SH-SY5Y (cell line): ENCODE data around the gene GLDC.

Experiments used
- GATA2 ChIP-seq: IDR thresholded peaks from 2 replicates; pipeline ENCODE4 v1.6.1; 2011; ENCODE audit warnings: mild to moderate bottlenecking, low read depth, low read length
- GATA3 ChIP-seq: IDR thresholded peaks from 2 replicates; pipeline ENCODE4 v1.6.1; 2011; ENCODE audit warnings: low read depth, mild to moderate bottlenecking, low read length, moderate library complexity

DNA sequence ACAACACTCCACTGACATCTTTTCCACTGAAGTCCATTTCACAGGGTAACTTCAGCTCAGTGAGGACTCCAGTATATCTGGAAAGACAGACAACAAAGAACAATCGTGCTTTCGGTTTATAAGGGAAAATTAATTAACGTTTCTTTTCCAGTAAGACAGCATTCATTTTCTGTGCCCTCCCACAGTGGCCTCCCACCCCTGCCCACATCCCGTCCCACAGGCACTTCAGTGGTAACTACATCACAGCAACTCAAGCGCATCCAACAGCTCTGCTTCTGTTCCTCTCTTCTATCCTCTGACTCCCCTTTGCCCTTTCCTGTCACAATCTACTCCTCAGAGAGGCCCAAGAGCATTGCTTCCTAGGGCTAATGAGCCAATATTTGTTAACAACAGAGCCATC is 40.3 kb downstream of the GLDC start:
- no peak for TF ChIP-seq GATA3
- TF ChIP-seq GATA2: no peak
